Medulla oblongata (tissue), 1 donor: Measurements from ENCODE around the gene DEFB123.

Experiments used
- DNase-seq: peaks from one replicate; pipeline ENCODE4 v3.0.0-alpha.2; 2015; ENCODE audit errors: extremely low spot score

Gene DEFB123

DNA sequence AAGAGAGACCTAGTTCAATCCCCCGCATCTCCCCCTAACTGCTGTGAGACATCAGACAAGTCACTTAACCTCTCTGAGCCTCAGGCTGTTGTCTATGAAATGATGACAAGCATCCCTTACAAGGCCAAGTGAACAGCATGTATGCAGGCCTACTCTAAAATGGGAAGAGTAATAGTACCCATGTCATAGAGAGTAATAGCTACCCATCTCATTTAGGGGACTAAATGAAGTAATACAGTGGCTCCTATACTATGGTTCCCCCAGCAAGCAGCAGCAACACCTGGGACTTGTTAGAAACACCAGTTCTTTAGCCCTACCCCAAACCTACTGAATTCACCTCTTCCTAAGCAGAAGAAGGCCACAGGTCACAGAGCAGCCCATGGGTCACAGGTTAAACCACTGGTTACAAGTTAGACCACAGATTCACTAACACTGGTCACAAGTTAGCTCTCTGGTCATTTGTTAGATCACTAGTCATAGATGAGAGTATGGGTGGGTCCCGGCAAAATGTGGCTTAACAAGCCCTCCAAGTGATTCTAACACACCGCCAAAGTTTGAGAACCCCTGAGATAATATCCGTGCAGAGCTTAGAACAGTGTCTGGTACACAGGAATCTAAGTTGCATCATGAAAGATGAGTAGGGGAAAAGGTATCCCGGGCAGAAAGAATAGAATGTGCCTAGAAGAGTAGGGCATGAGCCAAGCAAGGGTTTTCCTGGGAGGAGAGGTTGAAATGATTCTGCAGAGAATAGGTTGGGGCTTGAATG is 33.1 kb downstream of the DEFB123 start:
- DNase-seq, result no peak

DNA sequence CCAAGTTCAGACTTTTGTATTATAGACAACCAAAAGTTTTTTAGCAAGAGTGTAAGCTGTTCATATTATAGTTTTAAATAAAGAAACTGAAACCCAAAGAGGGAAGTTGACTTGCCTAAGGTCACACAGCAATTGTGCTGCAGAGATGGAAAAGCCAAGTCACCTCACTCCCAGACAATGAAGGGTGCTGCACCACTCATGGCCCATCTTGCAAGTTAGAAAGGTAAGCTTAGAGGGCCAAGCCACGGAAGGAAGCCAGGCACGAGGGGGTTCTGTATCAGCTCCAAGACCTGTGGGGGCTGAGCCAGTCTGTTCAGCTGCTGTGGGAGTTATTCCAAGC is 33.6 kb downstream of the DEFB123 start:
- DNase-seq, result no peak

DNA sequence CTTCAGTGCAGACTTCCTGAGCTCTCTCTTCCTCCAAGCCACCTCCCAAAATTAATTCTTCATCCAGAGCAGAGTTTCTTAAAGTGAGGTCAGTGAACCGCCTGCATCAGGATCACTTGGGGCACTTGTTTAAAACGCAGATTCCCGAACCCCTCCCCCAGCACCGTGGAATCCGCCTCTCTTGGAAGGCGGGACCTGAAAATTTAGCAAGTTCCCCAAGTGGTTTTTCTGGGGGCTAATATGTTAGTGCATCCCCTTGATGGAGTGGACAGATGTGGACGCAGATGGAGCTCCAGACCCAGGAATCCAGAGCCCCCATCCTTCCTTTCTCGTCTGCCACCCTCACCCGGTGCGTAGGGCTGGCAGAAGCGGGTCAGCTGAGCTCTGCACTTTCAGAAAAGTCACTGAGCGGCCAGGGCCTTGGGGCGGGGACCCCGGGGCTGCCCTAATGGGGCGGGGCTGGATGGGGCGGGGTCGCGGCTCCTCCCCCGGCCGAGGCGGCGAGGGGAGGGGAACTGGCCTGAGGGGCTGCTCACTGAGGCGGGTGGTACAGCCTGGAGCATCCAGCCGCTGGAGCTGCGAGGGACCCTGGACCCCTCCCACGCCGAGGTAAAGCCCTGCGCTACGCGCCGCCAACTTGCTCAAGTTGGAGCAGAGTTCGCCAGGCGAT is 34.5 kb downstream of the DEFB123 start, which contains the start of the genes DEFB124 and REM1:
Gene DEFB124, minus strand, starts transcription at position 370 of the 670 bp plus-strand sequence. CDS start 2,114 bp downstream, outside the sequence.
Gene REM1, plus strand, starts transcription at position 531 of the 670 bp plus-strand sequence. CDS start 1,158 bp downstream, outside the sequence.
- no peak for DNase-seq

DNA sequence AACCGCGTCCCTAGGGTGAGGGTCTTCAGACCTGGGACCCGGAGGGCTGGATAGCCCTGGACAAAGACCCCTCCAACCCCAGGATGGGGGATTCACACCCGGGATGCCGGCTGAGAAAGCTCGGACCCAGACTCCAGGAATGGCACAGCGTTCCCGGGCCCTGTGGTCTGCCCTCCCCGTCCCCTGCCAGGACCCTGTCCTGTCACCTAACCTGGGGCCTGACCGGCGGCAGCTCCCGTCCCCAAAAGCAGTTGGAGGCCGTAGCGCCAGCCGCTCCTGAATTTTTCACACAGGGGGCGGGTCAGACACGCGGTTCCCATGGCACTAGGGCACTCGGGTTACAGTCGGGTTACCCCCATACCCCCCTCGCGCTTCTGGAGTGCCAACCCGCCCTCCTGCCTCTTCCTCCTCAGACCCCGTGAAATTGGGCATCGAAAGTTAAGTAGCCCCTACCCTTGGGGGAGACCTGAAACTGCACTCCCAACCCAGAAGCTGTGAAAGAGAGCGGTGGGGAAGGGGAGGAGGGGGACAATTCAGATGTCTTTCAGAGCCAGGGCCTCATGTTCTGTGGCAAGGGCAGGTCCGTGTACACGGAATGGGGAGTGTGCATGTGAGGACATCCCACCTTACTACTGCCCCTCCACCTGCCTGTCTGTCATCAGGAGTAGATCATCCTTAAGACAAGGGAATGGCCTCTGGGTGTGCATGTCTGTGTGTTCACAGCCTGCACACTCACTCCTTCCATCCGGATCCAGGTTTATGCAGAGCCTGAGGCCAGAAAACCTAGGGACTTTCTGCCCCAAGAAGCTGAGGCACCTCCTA is 35.3 kb downstream of the DEFB123 start:
- no peak for DNase-seq

DNA sequence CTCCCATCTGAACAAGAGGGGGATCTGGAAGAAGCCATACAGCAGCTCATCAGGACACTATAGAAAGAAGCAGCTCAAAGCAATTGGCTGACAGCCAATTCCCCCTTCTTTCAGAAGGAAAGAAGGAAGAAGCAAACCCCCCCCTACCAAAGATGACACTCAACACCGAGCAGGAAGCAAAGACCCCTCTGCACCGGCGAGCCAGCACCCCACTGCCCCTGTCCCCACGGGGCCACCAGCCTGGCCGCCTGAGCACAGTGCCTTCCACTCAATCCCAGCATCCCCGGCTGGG is 35.8 kb downstream of the DEFB123 start:
- no peak for DNase-seq

DNA sequence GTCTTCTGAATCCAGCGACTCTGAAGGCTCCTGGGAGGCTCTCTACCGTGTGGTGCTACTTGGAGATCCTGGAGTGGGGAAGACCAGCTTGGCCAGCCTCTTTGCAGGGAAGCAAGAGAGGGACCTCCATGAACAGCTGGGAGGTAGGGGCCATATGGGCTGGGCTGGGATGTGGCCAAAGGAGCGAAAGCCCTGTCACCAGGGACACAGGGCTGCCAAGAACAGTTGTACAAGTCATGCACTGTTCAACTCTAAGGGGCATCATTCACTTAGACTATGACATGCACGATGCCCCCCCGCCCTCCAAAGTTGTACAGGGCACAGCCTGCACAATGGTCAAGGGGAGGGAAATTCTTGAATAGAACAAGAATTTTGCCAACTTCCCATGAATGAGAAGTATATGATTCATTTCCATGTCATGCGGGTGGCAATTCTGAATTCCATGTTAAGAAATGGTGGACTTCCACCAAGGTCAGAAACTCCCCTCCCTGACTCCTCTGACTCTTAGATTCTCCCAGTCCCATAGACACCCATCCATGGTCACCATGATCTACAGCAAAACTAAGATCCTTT is 36.3 kb downstream of the DEFB123 start:
- no peak for DNase-seq

DNA sequence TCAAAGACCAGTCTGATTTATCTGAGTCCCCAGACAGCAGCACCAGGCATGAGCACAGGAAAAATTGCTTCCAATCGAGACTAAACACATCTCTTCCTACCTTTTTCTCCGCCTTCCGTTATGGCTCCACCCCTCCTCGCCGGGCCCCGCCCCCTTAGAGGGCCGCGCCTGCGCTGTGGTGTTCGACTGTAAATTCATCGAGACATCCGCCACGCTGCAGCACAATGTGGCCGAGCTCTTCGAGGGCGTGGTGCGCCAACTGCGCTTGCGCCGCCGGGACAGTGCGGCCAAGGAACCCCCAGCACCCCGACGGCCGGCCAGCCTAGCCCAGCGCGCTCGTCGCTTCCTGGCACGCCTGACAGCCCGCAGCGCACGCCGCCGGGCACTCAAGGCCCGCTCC is 43.6 kb downstream of the DEFB123 start:
- no peak for DNase-seq

DNA sequence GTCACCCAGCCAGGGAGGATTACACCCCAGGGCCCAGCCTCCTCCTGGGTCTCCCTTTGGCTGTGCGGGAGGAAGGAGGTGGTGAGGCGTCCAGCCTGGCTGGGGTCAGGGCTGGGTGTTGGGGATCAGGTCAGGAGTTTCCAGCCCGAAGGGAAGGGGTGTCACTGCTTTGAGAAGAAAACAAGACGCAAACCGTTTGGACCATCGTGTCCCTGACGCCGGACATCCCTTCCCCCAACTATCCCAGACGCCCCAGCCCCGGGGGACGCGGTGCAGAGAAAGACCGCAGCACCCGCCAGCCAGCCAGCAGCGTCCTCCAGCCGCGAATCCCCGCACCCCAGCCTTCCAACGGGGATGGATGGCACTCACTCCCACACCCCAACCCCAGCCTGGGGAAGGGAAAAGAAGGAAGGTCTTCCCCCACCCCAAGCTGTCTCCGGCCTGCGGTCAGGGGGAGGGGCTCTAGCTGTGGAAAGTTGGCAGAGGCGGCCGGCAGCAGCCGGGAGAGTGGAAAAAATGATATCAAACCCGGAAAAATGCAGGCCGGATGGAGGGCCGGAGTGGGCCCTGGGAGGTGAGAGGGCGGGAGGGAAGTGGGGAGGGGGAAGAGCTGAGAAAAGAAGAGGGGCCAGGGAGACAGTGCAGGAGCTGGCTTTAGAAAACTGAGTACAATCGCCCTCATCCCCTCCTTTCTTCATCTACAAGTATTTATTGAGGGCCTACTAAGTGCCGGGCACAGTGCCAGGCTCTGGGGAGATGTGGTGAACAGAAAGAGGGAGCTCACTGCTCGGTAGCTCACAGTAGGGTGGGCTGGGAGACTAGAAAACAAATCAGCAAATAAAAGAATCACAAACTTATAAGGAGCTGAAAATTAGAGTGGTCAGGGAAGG is 45.3 kb downstream of the DEFB123 start:
- no peak for DNase-seq

DNA sequence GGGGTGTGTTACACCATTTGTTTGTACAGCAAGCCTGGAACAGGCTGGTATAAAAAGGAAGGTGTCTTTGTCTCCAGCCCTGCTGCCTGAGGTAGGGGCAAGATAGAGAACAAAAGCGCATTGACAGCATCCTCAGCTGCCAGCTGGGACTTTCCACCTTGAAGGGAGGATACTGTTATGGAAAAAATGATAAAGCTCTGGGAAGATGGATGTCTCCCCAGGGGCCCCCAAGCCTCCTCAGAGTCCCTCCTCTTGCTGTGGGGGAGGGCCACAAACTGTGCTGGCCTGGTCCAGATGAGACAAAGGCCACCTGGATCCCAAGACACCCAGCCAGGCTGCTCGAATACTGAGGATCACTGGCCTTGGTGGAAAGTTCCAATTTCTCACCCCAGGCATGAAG is 47.7 kb downstream of the DEFB123 start:
- DNase-seq, result no peak

DNA sequence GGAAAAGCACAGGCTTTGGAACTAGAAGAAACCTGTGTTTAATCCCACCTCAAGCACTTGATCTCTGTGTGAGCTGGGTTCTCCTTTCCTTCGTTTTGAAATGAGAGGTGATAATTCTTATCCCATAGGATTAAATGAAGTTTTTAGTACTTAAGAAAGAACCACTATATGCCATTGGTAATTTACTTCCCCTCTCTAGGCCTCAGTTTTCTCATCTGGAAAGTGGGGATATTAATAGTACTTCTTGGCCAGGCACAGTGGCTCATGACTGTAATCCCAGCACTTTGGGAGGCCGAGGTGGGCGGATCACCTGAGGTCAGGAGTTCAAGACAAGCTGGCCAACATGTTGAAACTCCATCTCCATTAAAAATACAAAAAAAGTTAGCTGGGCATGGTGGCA is 48.7 kb downstream of the DEFB123 start:
- no peak for DNase-seq

DNA sequence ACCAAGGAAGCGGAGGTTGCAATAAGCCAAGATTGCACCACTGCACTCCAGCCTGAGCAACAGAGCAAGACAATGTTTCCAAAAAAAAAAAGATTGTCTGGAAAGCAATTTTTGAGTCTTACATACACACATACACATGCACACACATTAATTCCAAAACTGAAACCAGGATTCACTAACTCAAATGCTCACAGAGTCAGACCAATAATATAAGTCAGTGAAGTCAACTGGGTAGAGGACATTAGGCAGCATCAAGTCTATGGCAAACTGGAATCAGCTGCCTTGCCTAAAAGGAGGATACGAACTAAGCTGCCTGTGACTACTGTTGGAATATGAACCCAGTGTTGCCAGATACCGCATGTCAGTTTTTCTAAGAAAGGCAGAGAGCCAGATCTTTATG is 50.3 kb downstream of the DEFB123 start:
- DNase-seq, result no peak

DNA sequence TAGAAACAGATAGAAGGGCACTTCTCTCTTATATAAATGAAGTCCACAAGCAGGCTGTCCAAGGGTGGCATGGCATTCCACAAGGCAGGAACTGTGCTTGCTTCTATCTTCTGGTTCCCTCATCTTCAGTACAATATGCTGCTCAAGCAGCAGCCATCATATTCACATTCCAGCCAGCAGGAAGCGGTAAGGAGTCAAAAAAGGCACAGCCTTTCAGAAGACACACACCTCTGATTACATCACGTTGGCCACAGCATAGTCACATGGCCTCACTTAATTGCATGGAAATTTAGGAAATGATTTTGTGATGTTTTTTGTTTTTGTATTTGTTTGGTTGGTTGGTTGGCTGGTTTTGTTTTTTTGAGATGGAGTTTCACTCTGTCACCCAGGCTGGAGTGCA is 53.7 kb downstream of the DEFB123 start:
- no peak for DNase-seq

DNA sequence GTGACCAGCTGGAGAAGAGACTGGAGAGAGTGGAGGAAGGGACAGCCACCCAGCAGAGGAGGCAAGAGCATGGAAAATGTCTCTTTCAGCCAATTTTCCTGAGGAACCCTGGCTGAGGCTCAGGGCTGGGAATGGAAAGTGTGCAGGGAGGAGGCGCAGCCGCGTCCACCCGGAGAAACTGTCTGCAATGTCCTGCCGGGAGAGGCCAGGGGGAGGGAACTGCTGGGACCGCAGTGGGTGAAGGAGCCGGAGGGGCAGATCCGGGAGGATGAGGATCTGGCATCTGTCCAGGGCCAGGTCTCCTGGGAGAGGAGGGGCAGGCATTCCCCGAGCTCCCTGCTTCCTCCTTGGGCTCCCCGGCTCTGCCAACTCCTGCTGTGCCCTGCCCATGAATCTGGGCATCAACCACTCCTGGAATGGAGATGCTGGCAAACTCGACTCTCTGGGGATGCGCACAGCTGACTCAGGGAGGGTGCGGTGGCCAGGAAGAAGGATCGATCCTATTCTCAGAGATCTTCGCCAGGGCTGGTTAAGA is 56.4 kb downstream of the DEFB123 start:
- DNase-seq, result no peak

DNA sequence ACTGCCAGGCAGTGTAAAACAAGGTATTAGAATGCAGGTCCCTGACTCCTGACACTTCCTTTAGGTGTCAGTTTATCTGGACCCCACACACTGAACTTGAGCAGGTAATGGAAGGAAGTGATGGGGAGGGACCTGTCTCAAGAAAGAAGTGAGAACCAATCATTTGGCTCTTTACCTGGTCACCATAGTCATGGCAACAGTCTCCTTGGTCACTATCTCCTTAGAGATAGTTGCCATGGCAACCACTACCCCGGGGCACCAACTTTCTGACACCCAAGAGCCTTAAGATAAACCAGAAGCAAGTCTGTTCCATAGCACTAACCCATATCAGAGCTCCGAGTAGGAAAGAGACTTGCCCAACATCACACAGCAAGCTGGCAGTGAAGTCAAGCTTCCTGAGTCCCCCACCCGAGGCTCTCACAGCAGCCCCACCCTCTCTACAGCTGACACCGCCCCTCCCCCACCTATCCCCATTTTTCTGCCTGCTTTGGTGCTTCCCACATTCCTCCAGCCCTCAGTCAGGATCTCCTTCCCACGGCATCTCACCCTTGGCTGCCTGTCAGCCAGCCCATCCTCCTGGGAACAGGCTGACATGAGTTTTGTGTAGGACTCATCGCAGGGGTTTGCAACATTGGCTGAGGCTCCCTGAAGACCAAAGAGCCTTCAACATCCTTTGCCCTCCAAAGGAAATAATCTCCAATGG is 57.6 kb downstream of the DEFB123 start:
- no peak for DNase-seq
